Endothelial cell of umbilical vein (primary cell): ENCODE measurements around the gene SELENOV.

Experiments used
- EZH2 ChIP-seq: IDR thresholded peaks from 2 replicates; pipeline ENCODE4 v1.6.1; 2012; ENCODE audit warnings: borderline replicate concordance, low read depth, mild to moderate bottlenecking, moderate library complexity, low read length, inconsistent platforms; ENCODE audit not compliant: severe bottlenecking
- FOS ChIP-seq: IDR thresholded peaks from 2 replicates; pipeline ENCODE4 v1.6.1; 2011; ENCODE audit warnings: mild to moderate bottlenecking, low read length, moderate library complexity, borderline replicate concordance; ENCODE audit not compliant: insufficient read depth
- GATA2 ChIP-seq: IDR thresholded peaks from 2 replicates; pipeline ENCODE4 v1.7.0; 2011; ENCODE audit warnings: low read depth, mild to moderate bottlenecking, moderate library complexity, mixed read lengths, low read length; ENCODE audit not compliant: insufficient read length, insufficient read depth
- JUN ChIP-seq: IDR thresholded peaks from 2 replicates; pipeline ENCODE4 v1.6.1; 2011; ENCODE audit warnings: borderline replicate concordance, low read depth; ENCODE audit not compliant: insufficient read length, insufficient read depth
- POLR2A ChIP-seq: IDR thresholded peaks from 2 replicates; pipeline ENCODE4 v1.6.1; 2012; ENCODE audit warnings: low read depth, mild to moderate bottlenecking, control low read depth, low read length
- POLR2AphosphoS5 ChIP-seq: IDR thresholded peaks from 2 replicates; pipeline ENCODE4 v1.6.1; 2012; ENCODE audit warnings: low read depth, mild to moderate bottlenecking, control low read depth, low read length, moderate library complexity; ENCODE audit not compliant: insufficient read depth
- TF ChIP-seq, protein P1 (sequence below), 2 donors: IDR thresholded peaks; 1 replicate in 1 of 2; 2 replicates in 1 of 2; pipeline ENCODE4 v1.5.1; 2011; ENCODE audit warnings: low read length in 2 of 2, mild to moderate bottlenecking in 2 of 2, moderate library complexity in 2 of 2, control low read depth in 1 of 2, inconsistent platforms in 1 of 2, low read depth in 1 of 2; ENCODE audit not compliant: insufficient read depth in 1 of 2; ENCODE audit errors: extremely low read depth in 1 of 2
- TF ChIP-seq, protein P2 (sequence below): IDR thresholded peaks from 2 replicates; pipeline ENCODE4 v1.6.1; 2011; ENCODE audit not compliant: insufficient read depth, insufficient read length

DNA sequence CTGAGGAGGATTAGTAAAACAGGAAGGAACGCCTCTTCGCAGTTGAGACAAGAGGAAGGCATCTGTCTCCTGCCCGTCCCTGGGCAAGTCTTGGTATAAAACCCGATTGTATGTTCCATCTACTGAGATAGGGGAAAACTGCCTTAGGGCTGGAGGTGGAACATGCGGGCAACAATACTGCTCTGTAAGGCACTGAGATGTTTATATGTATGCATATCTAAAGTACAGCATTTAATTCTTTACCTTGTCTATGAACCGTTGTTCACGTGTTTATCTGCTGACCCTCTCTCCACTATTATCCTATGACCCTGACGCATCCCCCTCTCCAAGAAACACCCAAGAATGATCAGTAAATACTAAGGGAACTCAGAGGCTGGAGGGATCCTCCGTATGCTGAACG lies 35.0 kb upstream of the SELENOV start:
- TF ChIP-seq, protein P1, sequence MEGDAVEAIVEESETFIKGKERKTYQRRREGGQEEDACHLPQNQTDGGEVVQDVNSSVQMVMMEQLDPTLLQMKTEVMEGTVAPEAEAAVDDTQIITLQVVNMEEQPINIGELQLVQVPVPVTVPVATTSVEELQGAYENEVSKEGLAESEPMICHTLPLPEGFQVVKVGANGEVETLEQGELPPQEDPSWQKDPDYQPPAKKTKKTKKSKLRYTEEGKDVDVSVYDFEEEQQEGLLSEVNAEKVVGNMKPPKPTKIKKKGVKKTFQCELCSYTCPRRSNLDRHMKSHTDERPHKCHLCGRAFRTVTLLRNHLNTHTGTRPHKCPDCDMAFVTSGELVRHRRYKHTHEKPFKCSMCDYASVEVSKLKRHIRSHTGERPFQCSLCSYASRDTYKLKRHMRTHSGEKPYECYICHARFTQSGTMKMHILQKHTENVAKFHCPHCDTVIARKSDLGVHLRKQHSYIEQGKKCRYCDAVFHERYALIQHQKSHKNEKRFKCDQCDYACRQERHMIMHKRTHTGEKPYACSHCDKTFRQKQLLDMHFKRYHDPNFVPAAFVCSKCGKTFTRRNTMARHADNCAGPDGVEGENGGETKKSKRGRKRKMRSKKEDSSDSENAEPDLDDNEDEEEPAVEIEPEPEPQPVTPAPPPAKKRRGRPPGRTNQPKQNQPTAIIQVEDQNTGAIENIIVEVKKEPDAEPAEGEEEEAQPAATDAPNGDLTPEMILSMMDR (IDR thresholded peaks at IDR 0.05; ENCODE audit: extremely low read depth in 1 of 2, insufficient read depth in 1 of 2, low read depth in 1 of 2, low read length in 2 of 2) = no peak
- TF ChIP-seq POLR2A (no peak), EZH2 (no peak), POLR2AphosphoS5 (no peak), JUN (no peak), GATA2 (no peak), FOS (no peak)
- TF ChIP-seq, protein P2, sequence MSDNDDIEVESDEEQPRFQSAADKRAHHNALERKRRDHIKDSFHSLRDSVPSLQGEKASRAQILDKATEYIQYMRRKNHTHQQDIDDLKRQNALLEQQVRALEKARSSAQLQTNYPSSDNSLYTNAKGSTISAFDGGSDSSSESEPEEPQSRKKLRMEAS = no peak
